ENCODE measurements around the gene MBOAT1.

DNA sequence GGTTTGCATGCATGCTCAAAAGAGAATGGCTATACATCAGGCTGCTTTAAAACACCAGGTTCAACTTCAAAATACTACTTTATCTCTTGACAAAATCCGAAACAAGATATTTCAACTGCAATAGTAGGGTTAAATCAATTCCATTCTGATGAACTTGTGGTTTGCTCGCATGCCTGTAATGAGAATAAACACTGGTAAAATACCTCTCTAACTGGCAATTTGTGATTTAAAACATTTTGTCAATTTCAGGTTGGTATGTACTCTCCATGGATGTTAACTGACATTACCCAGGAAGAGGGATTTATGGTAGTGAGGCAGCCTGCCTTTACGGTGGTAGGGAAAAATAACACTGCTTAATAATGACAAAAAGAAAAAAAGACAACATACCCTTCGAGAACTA, 74.4 kb downstream of the MBOAT1 start:
- TF ChIP-seq POLR2AphosphoS5 (IDR thresholded peaks at IDR 0.05; ENCODE audit: low read depth) (no peak), CTCF (IDR thresholded peaks at IDR 0.05; ENCODE audit: insufficient read depth, low read length) (no peak), REST (IDR thresholded peaks at IDR 0.05; ENCODE audit: insufficient replicate concordance, low read depth) (no peak), SPI1 (IDR thresholded peaks at IDR 0.05; ENCODE audit: borderline replicate concordance, low read depth) (no peak)

Data from HL-60 (cell line).